Measurements from ENCODE around the gene SREBF2. TPM values are rescaled to one million over a fixed set of nuclear protein-coding genes. Genes with fewer than 3 reads are reported as not detected.

The SREBF2 gene
- total RNA-seq, 6 experiments from 2014 or later, result 29.3 to 42.1 (median 37.6) TPM

- DNase-seq, result no peak
- no peak overlapping the region for H3K4me3 Mint-ChIP-seq
- peak overlapping the region; percentile 63; the same call in 1 of the 2 replicates for H3K27ac Mint-ChIP-seq
- H3K4me1 Mint-ChIP-seq (ENCODE audit: low read depth), result peaks cover 28% of the 10 kb centered on the region
- no peaks in the 10 kb centered on the region for H3K9me3 Mint-ChIP-seq
- TF ChIP-seq, protein P1, sequence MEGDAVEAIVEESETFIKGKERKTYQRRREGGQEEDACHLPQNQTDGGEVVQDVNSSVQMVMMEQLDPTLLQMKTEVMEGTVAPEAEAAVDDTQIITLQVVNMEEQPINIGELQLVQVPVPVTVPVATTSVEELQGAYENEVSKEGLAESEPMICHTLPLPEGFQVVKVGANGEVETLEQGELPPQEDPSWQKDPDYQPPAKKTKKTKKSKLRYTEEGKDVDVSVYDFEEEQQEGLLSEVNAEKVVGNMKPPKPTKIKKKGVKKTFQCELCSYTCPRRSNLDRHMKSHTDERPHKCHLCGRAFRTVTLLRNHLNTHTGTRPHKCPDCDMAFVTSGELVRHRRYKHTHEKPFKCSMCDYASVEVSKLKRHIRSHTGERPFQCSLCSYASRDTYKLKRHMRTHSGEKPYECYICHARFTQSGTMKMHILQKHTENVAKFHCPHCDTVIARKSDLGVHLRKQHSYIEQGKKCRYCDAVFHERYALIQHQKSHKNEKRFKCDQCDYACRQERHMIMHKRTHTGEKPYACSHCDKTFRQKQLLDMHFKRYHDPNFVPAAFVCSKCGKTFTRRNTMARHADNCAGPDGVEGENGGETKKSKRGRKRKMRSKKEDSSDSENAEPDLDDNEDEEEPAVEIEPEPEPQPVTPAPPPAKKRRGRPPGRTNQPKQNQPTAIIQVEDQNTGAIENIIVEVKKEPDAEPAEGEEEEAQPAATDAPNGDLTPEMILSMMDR (IDR thresholded peaks at IDR 0.05), result no peak
- peaks cover 4% of the 10 kb centered on the region for H3K27me3 Mint-ChIP-seq (ENCODE audit: insufficient read depth)
- H3K36me3 Mint-ChIP-seq (ENCODE audit: low read depth), result no peaks in the 10 kb centered on the region
These were observed 11.2 kb upstream of the SREBF2 start for GRCh38 chr22:41821471-41822316.

DNA sequence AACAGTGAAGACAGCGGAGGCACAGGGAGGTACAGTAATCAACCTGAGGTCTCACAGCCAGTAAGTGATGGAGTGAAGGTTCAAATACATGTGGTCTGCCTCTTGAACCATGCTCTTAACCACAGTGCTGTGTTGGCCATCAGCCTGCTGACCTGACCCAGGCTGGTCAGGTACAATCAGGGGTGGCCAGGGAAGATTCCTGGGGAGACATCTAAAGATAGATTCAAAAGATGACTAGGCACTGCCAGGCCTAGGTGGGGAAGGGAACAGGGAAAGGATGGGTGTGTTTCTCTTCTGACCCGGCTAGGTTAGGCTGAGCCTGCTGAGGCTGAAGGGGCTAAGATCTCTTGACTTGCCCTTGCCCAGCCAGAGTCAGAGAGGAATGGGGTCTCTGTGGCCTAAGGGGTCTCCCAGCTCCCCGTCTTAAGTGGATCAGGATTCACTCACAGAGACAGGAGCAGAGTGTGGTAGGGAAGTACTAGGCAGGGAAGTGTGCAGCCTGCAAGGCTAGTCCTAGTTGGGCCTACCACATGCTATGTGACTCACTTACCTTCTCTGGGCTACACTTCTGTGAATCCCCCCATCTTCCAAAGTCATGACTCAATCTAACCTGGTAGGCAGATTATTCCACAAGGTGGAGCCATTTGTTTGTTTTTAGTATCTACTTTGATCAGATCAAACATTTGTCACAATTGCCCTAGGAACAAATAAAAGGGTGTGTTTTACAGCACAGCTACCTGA lies 10.4 kb upstream of the SREBF2 start:
- peaks cover 28% of the 10 kb centered on the region for H3K4me1 Mint-ChIP-seq (ENCODE audit: low read depth)
- TF ChIP-seq, protein P1 (IDR thresholded peaks at IDR 0.05), result peak; percentile 78

DNA sequence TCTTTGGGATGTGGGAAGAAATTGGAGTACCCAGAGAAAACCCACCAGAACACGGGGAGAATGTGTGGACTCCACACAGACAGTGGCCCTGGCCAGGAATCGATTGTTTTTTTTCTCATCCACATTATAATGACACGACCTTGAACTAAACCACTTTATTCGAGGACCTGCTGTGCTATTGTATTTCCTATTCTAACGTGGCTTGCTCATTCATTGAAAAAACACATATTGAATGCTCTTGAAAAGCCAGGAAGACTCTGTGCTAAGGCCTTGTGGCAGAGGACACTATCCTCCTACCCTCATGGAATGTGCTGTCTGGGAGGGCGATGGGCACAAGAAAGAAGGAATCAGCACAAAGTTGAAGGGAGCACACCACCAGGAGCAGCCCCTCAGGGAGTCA lies 9.1 kb upstream of the SREBF2 start:
- H3K4me3 Mint-ChIP-seq, result no peak overlapping the region
- peaks cover 28% of the 10 kb centered on the region for H3K4me1 Mint-ChIP-seq (ENCODE audit: low read depth)
- TF ChIP-seq, protein P1 (IDR thresholded peaks at IDR 0.05), result no peak
- H3K27ac Mint-ChIP-seq, result no peak overlapping the region
- H3K36me3 Mint-ChIP-seq (ENCODE audit: low read depth), result no peaks in the 10 kb centered on the region
- no peak for DNase-seq
- no peaks in the 10 kb centered on the region for H3K9me3 Mint-ChIP-seq
- peaks cover 4% of the 10 kb centered on the region for H3K27me3 Mint-ChIP-seq (ENCODE audit: insufficient read depth)

More for the DNA sequence above, 10.4 kb upstream of the SREBF2 start:
- no peaks in the 10 kb centered on the region for H3K9me3 Mint-ChIP-seq
- no peak overlapping the region for H3K4me3 Mint-ChIP-seq
- peak; percentile 74 for DNase-seq
- H3K27me3 Mint-ChIP-seq (ENCODE audit: insufficient read depth), result peaks cover 4% of the 10 kb centered on the region
- H3K36me3 Mint-ChIP-seq (ENCODE audit: low read depth), result no peaks in the 10 kb centered on the region
- peak overlapping the region; percentile 63 for H3K27ac Mint-ChIP-seq

- Mint-ChIP-seq H3K4me1 (ENCODE audit: low read depth) (peaks cover 28% of the 10 kb centered on the region), H3K36me3 (ENCODE audit: low read depth) (no peaks in the 10 kb centered on the region), H3K27me3 (ENCODE audit: insufficient read depth) (peaks cover 4% of the 10 kb centered on the region), H3K4me3 (no peak overlapping the region), H3K9me3 (no peaks in the 10 kb centered on the region), H3K27ac (peak overlapping the region; percentile 70)
- DNase-seq, result no peak
- TF ChIP-seq, protein P1 (IDR thresholded peaks at IDR 0.05), result no peak
These were observed 7.5 kb upstream of the SREBF2 start for GRCh38 chr22:41825376-41825775.

DNA sequence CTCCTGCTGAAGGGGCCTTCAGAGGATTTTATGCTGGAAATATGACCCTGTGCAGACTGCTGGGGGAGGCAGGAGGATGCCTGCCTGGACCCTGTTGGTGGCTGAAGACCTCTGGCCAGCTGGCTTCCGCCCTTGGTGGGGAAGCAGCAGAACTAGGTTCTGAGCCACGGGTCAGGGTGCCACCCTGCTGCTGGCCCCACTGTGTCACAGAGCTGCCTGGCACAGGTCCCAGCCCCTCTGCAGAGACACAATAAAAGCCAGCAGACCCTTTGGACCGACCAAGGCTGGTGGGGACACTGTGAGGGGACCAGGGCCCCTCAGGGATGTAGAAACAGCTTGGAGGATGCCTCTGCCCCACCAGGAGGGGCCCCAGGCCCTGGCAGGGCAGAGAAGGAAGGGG lies 6.9 kb upstream of the SREBF2 start:
- Mint-ChIP-seq H3K4me3 (no peak overlapping the region), H3K9me3 (no peaks in the 10 kb centered on the region), H3K27ac (no peak overlapping the region), H3K27me3 (ENCODE audit: insufficient read depth) (peaks cover 4% of the 10 kb centered on the region), H3K4me1 (ENCODE audit: low read depth) (peaks cover 28% of the 10 kb centered on the region), H3K36me3 (ENCODE audit: low read depth) (no peaks in the 10 kb centered on the region)
- DNase-seq, result no peak
- TF ChIP-seq, protein P1 (IDR thresholded peaks at IDR 0.05), result no peak
